HG03354 (cell line): ENCODE data around the gene TRIM2.

Experiments used
- ATAC-seq: cut with Tn5 transposase; IDR thresholded peaks from one replicate; pipeline ENCODE4 v1.9.1; 2021; ENCODE audit warnings: mild to moderate bottlenecking; ENCODE audit not compliant: unreplicated experiment, poor library complexity, severe bottlenecking

TRIM2 gene

GRCh38 chr4:153220682-153221395, 16.6 kb downstream of the TRIM2 start:
- ATAC-seq = no peak

- ATAC-seq = peak; percentile 41
These were observed 17.8 kb downstream of the TRIM2 start for GRCh38 chr4:153221783-153222706.

GRCh38 chr4:153222707-153223426, 18.6 kb downstream of the TRIM2 start:
- ATAC-seq = peak; percentile 70

- peak; percentile 22 for ATAC-seq
These were observed 19.2 kb downstream of the TRIM2 start for GRCh38 chr4:153223427-153223801.

GRCh38 chr4:153223930-153224329, 19.7 kb downstream of the TRIM2 start:
- ATAC-seq = no peak

GRCh38 chr4:153224474-153224873, 20.2 kb downstream of the TRIM2 start:
- no peak for ATAC-seq

- no peak for ATAC-seq
These were observed 23.3 kb downstream of the TRIM2 start for GRCh38 chr4:153227469-153228075.

- no peak for ATAC-seq
These were observed 24.4 kb downstream of the TRIM2 start for GRCh38 chr4:153228512-153229140.

- no peak for ATAC-seq
These were observed 25.3 kb downstream of the TRIM2 start for GRCh38 chr4:153229545-153229944.

- ATAC-seq = peak; percentile 52
These were observed 28.5 kb downstream of the TRIM2 start for GRCh38 chr4:153232768-153233167.

- no peak for ATAC-seq
These were observed 29.6 kb downstream of the TRIM2 start for GRCh38 chr4:153233761-153234371.

GRCh38 chr4:153234885-153235284, 30.6 kb downstream of the TRIM2 start:
- no peak for ATAC-seq

- ATAC-seq = no peak
These were observed 34.1 kb downstream of the TRIM2 start for GRCh38 chr4:153238135-153238919.

GRCh38 chr4:153239409-153239808, 35.2 kb downstream of the TRIM2 start:
- no peak for ATAC-seq

- ATAC-seq = no peak
These were observed 37.1 kb downstream of the TRIM2 start for GRCh38 chr4:153241295-153241694.

- peak; percentile 85 for ATAC-seq
These were observed 38.0 kb downstream of the TRIM2 start for GRCh38 chr4:153241970-153242838.

- ATAC-seq = no peak
These were observed 38.6 kb downstream of the TRIM2 start for GRCh38 chr4:153242839-153243324.
